Mammary microvascular endothelial cell (primary cell): Measurements from ENCODE around the gene TTC5. TPM values are rescaled to one million over a fixed set of nuclear protein-coding genes. Genes with fewer than 3 reads are reported as not detected.

Experiments used
- total RNA-seq: library from RNA; depleted of rRNA; stranded (reverse); fragments of >200 nt; gene quantifications from 2 replicates; pipeline ENCODE4 v1.2.3, GENCODE V29; 2015

The TTC5 gene, protein sequence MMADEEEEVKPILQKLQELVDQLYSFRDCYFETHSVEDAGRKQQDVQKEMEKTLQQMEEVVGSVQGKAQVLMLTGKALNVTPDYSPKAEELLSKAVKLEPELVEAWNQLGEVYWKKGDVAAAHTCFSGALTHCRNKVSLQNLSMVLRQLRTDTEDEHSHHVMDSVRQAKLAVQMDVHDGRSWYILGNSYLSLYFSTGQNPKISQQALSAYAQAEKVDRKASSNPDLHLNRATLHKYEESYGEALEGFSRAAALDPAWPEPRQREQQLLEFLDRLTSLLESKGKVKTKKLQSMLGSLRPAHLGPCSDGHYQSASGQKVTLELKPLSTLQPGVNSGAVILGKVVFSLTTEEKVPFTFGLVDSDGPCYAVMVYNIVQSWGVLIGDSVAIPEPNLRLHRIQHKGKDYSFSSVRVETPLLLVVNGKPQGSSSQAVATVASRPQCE
- 12.7 and 13.7 TPM in 2 replicates for total RNA-seq

DNA sequence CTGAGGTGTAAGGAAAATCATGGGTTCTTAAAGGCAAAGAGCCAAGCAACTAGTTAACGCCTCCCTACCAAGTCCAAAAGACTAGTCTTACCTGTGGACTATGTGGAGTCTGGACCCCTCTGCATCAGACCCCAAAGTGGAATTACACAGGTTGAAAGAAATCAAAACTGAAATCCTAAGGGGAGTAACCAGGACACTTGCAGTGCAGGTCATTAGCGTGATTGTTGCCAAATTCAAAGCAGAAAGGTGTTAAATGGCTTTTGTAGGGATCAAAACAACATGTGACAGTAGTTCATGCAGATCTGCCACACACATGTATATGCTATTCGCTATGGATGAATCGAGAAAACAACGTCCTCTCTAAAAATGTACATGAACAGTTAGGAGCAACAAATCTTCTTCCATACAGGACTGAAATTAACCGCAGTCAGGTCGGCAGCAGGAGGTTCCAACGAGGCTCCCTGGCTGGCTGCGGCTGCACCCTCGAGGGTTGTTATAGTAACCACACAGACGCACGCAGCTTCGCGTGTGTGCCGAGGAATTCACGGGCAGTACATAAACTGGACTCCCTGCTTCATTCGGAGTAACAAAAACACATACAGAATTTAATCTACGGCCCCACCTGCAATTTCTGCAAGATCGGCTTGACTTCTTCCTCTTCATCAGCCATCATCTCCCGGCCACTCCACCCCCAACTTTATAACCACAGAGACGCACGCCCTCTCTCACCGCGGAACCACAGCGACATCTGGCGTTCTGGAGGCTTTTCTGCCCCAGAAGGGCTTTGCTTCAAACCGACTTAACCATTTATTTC, at the start of gene TTC5:
Gene TTC5 (minus strand): TSS at position 687 of the 814 bp plus-strand sequence. CDS start 14 bp downstream, at position 673.

DNA sequence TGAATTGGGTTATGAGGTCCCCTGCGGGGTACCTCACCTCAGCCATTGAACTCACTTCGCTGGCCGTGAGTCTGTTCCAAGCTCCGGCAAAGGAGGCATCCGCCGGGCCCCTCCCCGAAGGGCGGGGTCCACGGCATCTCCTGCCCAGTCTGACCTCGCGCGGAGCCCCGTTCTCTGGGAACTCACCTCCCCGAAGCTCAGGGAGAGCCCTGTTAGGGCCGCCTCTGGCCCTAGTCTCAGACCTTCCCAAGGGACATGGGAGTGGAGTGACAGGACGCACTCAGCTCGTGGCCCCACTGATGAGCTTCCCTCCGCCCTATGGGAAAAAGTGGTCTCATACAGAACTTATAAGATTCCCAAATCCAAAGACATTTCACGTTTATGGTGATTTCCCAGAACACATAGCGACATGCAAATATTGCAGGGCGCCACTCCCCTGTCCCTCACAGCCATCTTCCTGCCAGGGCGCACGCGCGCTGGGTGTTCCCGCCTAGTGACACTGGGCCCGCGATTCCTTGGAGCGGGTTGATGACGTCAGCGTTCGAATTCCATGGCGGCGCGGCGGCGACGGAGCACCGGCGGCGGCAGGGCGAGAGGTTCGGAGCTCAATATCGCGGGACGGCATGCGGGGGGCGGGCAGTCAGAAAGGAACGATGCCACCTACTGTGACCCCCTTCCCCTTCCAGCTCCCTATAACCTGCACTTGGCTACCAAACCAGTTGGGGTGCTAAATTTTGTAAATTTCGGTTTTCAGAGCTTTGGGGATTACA, 37.5 kb upstream of the TTC5 start, which contains the start of gene PARP2:
Gene PARP2 (plus strand): TSS at position 544 of the 770 bp plus-strand sequence. CDS start 7 bp downstream, at position 551.

DNA sequence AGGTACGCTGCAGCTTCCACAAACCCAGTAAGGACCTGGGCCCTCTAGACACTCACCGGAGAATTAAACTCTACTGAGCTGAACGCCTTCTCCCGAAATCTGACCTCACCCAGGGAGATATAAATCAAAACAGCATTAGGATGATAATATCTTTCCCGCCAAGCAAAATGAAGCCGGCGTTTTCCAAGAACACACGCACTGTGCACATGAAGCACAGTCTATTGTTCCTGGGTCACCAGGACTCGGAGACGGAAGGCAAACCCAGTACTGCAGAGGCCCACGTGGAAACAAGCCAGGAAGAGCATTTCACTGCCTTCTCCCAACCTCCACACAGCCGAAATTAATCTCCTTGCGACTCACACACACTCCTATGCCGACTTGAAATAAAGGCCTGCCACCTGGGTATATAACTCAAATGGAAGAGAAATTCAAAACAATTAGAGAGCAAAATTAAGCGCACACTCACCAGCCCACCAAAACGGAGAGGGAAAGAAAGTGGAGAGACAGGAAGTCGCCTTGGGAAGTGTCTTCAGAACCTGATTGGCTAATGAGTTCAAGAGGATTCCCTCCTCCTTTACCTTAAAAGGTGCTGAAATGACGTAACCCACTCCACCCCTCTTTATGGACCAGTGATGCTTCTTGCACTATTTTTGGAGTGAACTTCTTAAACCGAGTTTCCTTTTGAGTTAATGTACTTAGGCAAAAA, 27.2 kb upstream of the TTC5 start, which contains the start of gene CCNB1IP1:
Gene CCNB1IP1 (minus strand): TSS at position 492 of the 706 bp plus-strand sequence. CDS start 16,756 bp downstream, outside the sequence.

Other genes with a start within 250 kb of the TTC5 start
- not detected in 2 replicates for gene OR4L1, start 245.9 kb downstream of the TTC5 start, total RNA-seq
- gene OR4K17, start 195.2 kb downstream of the TTC5 start, total RNA-seq = not detected in 2 replicates
- gene OR4N5, start 167.1 kb downstream of the TTC5 start, total RNA-seq = not detected in 2 replicates
- not detected in 2 replicates for gene OR11G2, start 115.1 kb downstream of the TTC5 start, total RNA-seq
- not detected in 2 replicates for gene OR11H6, start 82.2 kb downstream of the TTC5 start, total RNA-seq
- not detected in 2 replicates for gene OR11H7, start 77.0 kb downstream of the TTC5 start, total RNA-seq
- gene OR11H4, start 66.7 kb downstream of the TTC5 start, total RNA-seq = not detected in 2 replicates
- gene CCNB1IP1, start 27.3 kb upstream of the TTC5 start, total RNA-seq = 24.1 and 27.8 TPM in 2 replicates
- 15.0 and 17.6 TPM in 2 replicates for gene PARP2, start 37.7 kb upstream of the TTC5 start, total RNA-seq
- 16.3 and 20.3 TPM in 2 replicates for gene TEP1, start 107.5 kb upstream of the TTC5 start, total RNA-seq
- gene KLHL33, start 130.2 kb upstream of the TTC5 start, total RNA-seq = 0.34 TPM in 1 of 2 replicates, not detected in the other
- gene OSGEP, start 148.9 kb upstream of the TTC5 start, total RNA-seq = 44.6 and 61.5 TPM in 2 replicates
- gene APEX1, start 149.3 kb upstream of the TTC5 start, total RNA-seq = 157 and 174 TPM in 2 replicates
- gene PIP4P1, start 155.5 kb upstream of the TTC5 start, total RNA-seq = 13.5 and 16.1 TPM in 2 replicates
- gene PNP, start 163.5 kb upstream of the TTC5 start, total RNA-seq = 214 and 216 TPM in 2 replicates
- gene RNASE10, start 199.6 kb upstream of the TTC5 start, total RNA-seq = not detected in 2 replicates